Esophagus squamous epithelium (tissue), 4 donors: Measurements from ENCODE around the gene ZEB1.

Source experiments
- CTCF ChIP-seq, 6 experiments: fragments of 450-650 bp in 4 of 6; fragments of 200-600 bp in 2 of 6; sonication (generic) in 2 of 6; IDR thresholded peaks; one replicate each; pipeline ENCODE4 v1.5.1; 2016 to 2019; ENCODE audit warnings: antibody characterized with exemption in 6 of 6, mild to moderate bottlenecking in 4 of 6, moderate library complexity in 4 of 6
- POLR2A ChIP-seq, 4 donors: fragments of 450-650 bp; IDR thresholded peaks; one replicate each; pipeline ENCODE4 v1.6.1; 2017; ENCODE audit warnings: antibody characterized with exemption in 4 of 4, mild to moderate bottlenecking in 4 of 4, moderate library complexity in 3 of 4

GRCh38 chr10:31381766-31382316 lies 62.8 kb downstream of the ZEB1 start:
- TF ChIP-seq CTCF (IDR thresholded peaks at IDR 0.05) (no peak), POLR2A (IDR thresholded peaks at IDR 0.05) (no peak)
